Caco-2 (cell line): Measurements from ENCODE around the gene FUCA2. TPM values are rescaled to one million over a fixed set of nuclear protein-coding genes. Genes with fewer than 3 reads are reported as not detected.

Experiments used
- BruUV-seq: library from RNA; stranded (reverse); fragments of 400-500 nt; replicated peaks from 2 replicates; lab custom pipeline; 2021; lab: Mats Ljungman, UMichigan
- CTCF ChIA-PET: fragments of 300-600 bp; sonication (Branson Sonifier 250); formaldehyde crosslinking; loops from one replicate; lab custom pipeline; 2022; ENCODE audit warnings: antibody characterized with exemption; lab: Charles Lee
- POLR2A ChIA-PET: fragments of 300-600 bp; sonication (Branson Sonifier 250); formaldehyde crosslinking; loops from one replicate; lab custom pipeline; 2022; ENCODE audit warnings: antibody characterized with exemption; lab: Charles Lee
- DNase-seq, 2 experiments: peaks; one replicate each; pipeline versions ENCODE4 v3.0.0 to v3.0.0-alpha.2; 2020 to 2022
- H3K27me3 ChIP-seq: replicated peaks from 2 replicates; pipeline ENCODE4 v1.6.0; 2011; ENCODE audit warnings: low read length; ENCODE audit not compliant: control insufficient read depth, insufficient read depth
- H3K36me3 ChIP-seq: 2 replicates; pipeline ENCODE4 v1.5.1; 2011; ENCODE audit warnings: low read length; ENCODE audit not compliant: control insufficient read depth, insufficient read depth
- H3K4me1 ChIP-seq: fragments of 250-450 bp; sonication (Bioruptor Pico); 2 replicates; pipeline ENCODE4 v1.5.1; 2020; ENCODE audit warnings: mild to moderate bottlenecking
- H3K4me3 ChIP-seq: 2 replicates; pipeline ENCODE4 v1.5.1; 2011; ENCODE audit warnings: low read depth, mild to moderate bottlenecking, control low read depth, low read length
- H3K9me3 ChIP-seq: fragments of 250-450 bp; sonication (Bioruptor Pico); 2 replicates; pipeline ENCODE4 v1.5.1; 2020; ENCODE audit warnings: mild to moderate bottlenecking, moderate library complexity
- H3K27ac Mint-ChIP-seq: one replicate; pipeline ENCODE4 v1.8.0; 2022; ENCODE audit warnings: mixed read lengths; ENCODE audit not compliant: unreplicated experiment
- H3K27me3 Mint-ChIP-seq: one replicate; pipeline ENCODE4 v1.8.0; 2022; ENCODE audit warnings: mixed read lengths; ENCODE audit not compliant: insufficient read depth, unreplicated experiment
- H3K36me3 Mint-ChIP-seq: one replicate; pipeline ENCODE4 v1.8.0; 2022; ENCODE audit warnings: mild to moderate bottlenecking, mixed read lengths; ENCODE audit not compliant: insufficient read depth, unreplicated experiment
- H3K4me1 Mint-ChIP-seq: one replicate; pipeline ENCODE4 v1.8.0; 2022; ENCODE audit warnings: low read depth, mixed read lengths; ENCODE audit not compliant: unreplicated experiment
- H3K4me3 Mint-ChIP-seq: one replicate; pipeline ENCODE4 v1.8.0; 2022; ENCODE audit warnings: mild to moderate bottlenecking, moderate library complexity, mixed read lengths; ENCODE audit not compliant: unreplicated experiment
- H3K9me3 Mint-ChIP-seq: one replicate; pipeline ENCODE4 v1.8.0; 2022; ENCODE audit warnings: mixed read lengths; ENCODE audit not compliant: unreplicated experiment
- intact Hi-C: fragments of 100-400 bp; cut with micrococcal nuclease; formaldehyde crosslinking; loops from one replicate; pipeline ENCODE4 v1.10.0; 2022; ENCODE audit not compliant: unreplicated experiment
- total RNA-seq: library from RNA; stranded (reverse); gene quantifications from 2 replicates; pipeline ENCODE4 v1.2.3, GENCODE V29; 2022
- TF ChIP-seq, protein P1 (sequence below), 2 experiments: fragments of 200-600 bp in 1 of 2; IDR thresholded peaks; 1 replicate in 1 of 2; 2 replicates in 1 of 2; pipeline versions ENCODE4 v1.5.1 to v1.8.0; 2011 to 2022; ENCODE audit warnings: antibody characterized with exemption in 1 of 2, control low read depth in 1 of 2, inconsistent platforms in 1 of 2, low read depth in 1 of 2, low read length in 1 of 2, mild to moderate bottlenecking in 1 of 2, moderate library complexity in 1 of 2; ENCODE audit not compliant: insufficient read depth in 1 of 2, severe bottlenecking in 1 of 2, unreplicated experiment in 1 of 2

Gene FUCA2
- total RNA-seq, 1 experiment from 2014 or later = 102 TPM

DNA sequence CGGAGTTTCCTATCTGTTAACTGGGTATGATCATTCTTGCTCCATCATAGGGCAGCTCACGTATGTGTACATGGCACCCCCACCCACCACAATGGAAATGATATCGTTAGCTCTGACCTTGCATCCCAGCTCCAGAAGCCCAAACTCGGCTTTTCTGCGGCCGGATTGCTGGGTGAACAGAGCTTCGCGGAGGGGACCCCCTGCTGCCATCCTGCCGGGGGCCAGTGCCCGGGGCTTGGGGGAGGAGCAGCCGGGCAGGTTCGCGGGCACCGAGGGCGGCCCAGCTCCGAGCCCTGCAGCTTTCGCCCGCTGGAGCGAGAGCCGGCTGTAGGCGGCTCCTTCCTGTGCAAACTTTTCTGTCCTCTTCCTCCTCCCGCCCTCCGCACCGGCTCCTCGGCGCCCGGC, 24.9 kb upstream of the FUCA2 start:
- Histone ChIP-seq H3K36me3 (no peaks in the 10 kb centered on the region), H3K4me1 (peaks cover 66% of the 10 kb centered on the region), H3K4me3 (peak overlapping the region; percentile 39), H3K9me3 (no peaks in the 10 kb centered on the region), H3K27me3 (no peaks in the 10 kb centered on the region)
- CTCF ChIA-PET = interaction anchor here (0.5 to 0.8 kb wide), 3 partner anchors 25 to 310 kb away, joined by 3 to 7 read pairs (median 3); partner anchors contain the start of gene FUCA2
- intact Hi-C loops = loop anchor here (2.0 kb wide), 2 partner anchors 38 to 86 kb away; partner anchors contain the start of genes ADAT2 and PEX3
- Mint-ChIP-seq H3K27me3 (no peaks in the 10 kb centered on the region), H3K36me3 (peaks cover 16% of the 10 kb centered on the region), H3K4me1 (peaks cover 24% of the 10 kb centered on the region), H3K27ac (peak overlapping the region; percentile 82), H3K9me3 (no peaks in the 10 kb centered on the region), H3K4me3 (peak overlapping the region; percentile 82)
- DNase-seq = peak in 1 of 2 experiments; percentile 59
- TF ChIP-seq, protein P1, sequence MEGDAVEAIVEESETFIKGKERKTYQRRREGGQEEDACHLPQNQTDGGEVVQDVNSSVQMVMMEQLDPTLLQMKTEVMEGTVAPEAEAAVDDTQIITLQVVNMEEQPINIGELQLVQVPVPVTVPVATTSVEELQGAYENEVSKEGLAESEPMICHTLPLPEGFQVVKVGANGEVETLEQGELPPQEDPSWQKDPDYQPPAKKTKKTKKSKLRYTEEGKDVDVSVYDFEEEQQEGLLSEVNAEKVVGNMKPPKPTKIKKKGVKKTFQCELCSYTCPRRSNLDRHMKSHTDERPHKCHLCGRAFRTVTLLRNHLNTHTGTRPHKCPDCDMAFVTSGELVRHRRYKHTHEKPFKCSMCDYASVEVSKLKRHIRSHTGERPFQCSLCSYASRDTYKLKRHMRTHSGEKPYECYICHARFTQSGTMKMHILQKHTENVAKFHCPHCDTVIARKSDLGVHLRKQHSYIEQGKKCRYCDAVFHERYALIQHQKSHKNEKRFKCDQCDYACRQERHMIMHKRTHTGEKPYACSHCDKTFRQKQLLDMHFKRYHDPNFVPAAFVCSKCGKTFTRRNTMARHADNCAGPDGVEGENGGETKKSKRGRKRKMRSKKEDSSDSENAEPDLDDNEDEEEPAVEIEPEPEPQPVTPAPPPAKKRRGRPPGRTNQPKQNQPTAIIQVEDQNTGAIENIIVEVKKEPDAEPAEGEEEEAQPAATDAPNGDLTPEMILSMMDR (IDR thresholded peaks at IDR 0.05; ENCODE audit: insufficient read depth in 1 of 2, low read depth in 1 of 2, low read length in 1 of 2, severe bottlenecking in 1 of 2, unreplicated experiment in 1 of 2) = no peak
- BruUV-seq = no TSS peak
- POLR2A ChIA-PET = interaction anchor here (0.6 to 2.7 kb wide), 3 partner anchors 25 to 307 kb away, joined by 3 to 15 read pairs (median 3); partner anchors contain the start of genes FUCA2 and LTV1

GRCh38 chr6:143535189-143535614, 23.7 kb upstream of the FUCA2 start:
- peak; percentile 56 for DNase-seq
- Histone ChIP-seq H3K36me3 (no peaks in the 10 kb centered on the region), H3K9me3 (no peaks in the 10 kb centered on the region), H3K4me3 (no peak overlapping the region), H3K27me3 (no peaks in the 10 kb centered on the region), H3K4me1 (peaks cover 67% of the 10 kb centered on the region)
- Mint-ChIP-seq H3K4me1 (peaks cover 24% of the 10 kb centered on the region), H3K9me3 (no peaks in the 10 kb centered on the region), H3K36me3 (peaks cover 16% of the 10 kb centered on the region), H3K27ac (peak overlapping the region; percentile 82), H3K4me3 (peak overlapping the region; percentile 82), H3K27me3 (no peaks in the 10 kb centered on the region)
- BruUV-seq = no TSS peak
- CTCF ChIA-PET = interaction anchor here (0.7 to 1.1 kb wide), 2 partner anchors 40 to 50 kb away, joined by 3 read pairs; no protein-coding TSS in a partner anchor
- POLR2A ChIA-PET = interaction anchor here (0.6 to 2.7 kb wide), 5 partner anchors 11 to 308 kb away, joined by 3 to 15 read pairs (median 3); partner anchors contain the start of genes FUCA2 and LTV1
- intact Hi-C loops = loop anchor here (1.0 kb wide), 2 partner anchors 11 to 24 kb away; partner anchors contain the start of gene FUCA2
- TF ChIP-seq, protein P1 (IDR thresholded peaks at IDR 0.05; ENCODE audit: insufficient read depth in 1 of 2, low read depth in 1 of 2, low read length in 1 of 2, severe bottlenecking in 1 of 2, unreplicated experiment in 1 of 2) = no peak

- Histone ChIP-seq H3K9me3 (no peaks in the 10 kb centered on the region), H3K4me1 (peaks cover 49% of the 10 kb centered on the region), H3K27me3 (no peaks in the 10 kb centered on the region), H3K4me3 (no peak overlapping the region), H3K36me3 (no peaks in the 10 kb centered on the region)
- CTCF ChIA-PET = interaction anchor here (0.6 kb wide), 1 partner anchor 14 kb away, joined by 3 read pairs; no protein-coding TSS in a partner anchor
- no TSS peak for BruUV-seq
- H3K27me3 Mint-ChIP-seq = no peaks in the 10 kb centered on the region
- no peak overlapping the region for H3K27ac Mint-ChIP-seq
- H3K9me3 Mint-ChIP-seq = no peaks in the 10 kb centered on the region
- H3K36me3 Mint-ChIP-seq = peaks cover 16% of the 10 kb centered on the region
- TF ChIP-seq, protein P1 (IDR thresholded peaks at IDR 0.05; ENCODE audit: insufficient read depth in 1 of 2, low read depth in 1 of 2, low read length in 1 of 2, severe bottlenecking in 1 of 2, unreplicated experiment in 1 of 2) = no peak
- POLR2A ChIA-PET = no interaction called here
- H3K4me1 Mint-ChIP-seq = peaks cover 18% of the 10 kb centered on the region
- DNase-seq = no peak
- intact Hi-C loops = no loop called here
- no peak overlapping the region for H3K4me3 Mint-ChIP-seq
Measured at GRCh38 chr6:143531720-143532499, 20.4 kb upstream of the FUCA2 start.
